ENCODE data around the gene ARHGEF35.
"Not testable (repeated sequence)": the region's sequence is repeated elsewhere in the genome, so short reads cannot be mapped to it uniquely, and the experiment has no call there.

GRCh38 chr7:144238530-144239082 lies 43.0 kb upstream of the ARHGEF35 start:
- not testable (repeated sequence) for TF ChIP-seq POLR2A (IDR thresholded peaks at IDR 0.05)
- TF ChIP-seq, protein P1, sequence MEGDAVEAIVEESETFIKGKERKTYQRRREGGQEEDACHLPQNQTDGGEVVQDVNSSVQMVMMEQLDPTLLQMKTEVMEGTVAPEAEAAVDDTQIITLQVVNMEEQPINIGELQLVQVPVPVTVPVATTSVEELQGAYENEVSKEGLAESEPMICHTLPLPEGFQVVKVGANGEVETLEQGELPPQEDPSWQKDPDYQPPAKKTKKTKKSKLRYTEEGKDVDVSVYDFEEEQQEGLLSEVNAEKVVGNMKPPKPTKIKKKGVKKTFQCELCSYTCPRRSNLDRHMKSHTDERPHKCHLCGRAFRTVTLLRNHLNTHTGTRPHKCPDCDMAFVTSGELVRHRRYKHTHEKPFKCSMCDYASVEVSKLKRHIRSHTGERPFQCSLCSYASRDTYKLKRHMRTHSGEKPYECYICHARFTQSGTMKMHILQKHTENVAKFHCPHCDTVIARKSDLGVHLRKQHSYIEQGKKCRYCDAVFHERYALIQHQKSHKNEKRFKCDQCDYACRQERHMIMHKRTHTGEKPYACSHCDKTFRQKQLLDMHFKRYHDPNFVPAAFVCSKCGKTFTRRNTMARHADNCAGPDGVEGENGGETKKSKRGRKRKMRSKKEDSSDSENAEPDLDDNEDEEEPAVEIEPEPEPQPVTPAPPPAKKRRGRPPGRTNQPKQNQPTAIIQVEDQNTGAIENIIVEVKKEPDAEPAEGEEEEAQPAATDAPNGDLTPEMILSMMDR (IDR thresholded peaks at IDR 0.05), result not testable (repeated sequence)
